Upper lobe of right lung (tissue), 1 donor: ENCODE data around the gene CNTNAP2. TPM values are rescaled to one million over a fixed set of nuclear protein-coding genes. Genes with fewer than 3 reads are reported as not detected.

Experiments
- ATAC-seq: fragments of 200-7000 bp; cut with Tn5 transposase; one replicate; pipeline ENCODE4 v1.9.1; 2020; ENCODE audit warnings: mild to moderate bottlenecking, moderate library complexity
- DNase-seq: peaks from one replicate; pipeline ENCODE4 v3.0.0-alpha.2; 2020
- H3K27ac ChIP-seq: fragments of 200-600 bp; one replicate; pipeline ENCODE4 v1.8.0; 2022
- H3K27me3 ChIP-seq: fragments of 200-600 bp; one replicate; pipeline ENCODE4 v1.8.0; 2022; ENCODE audit warnings: mild to moderate bottlenecking
- H3K36me3 ChIP-seq: fragments of 200-600 bp; one replicate; pipeline ENCODE4 v1.8.0; 2022
- H3K4me1 ChIP-seq: fragments of 200-600 bp; one replicate; pipeline ENCODE4 v1.8.0; 2022
- H3K4me3 ChIP-seq: fragments of 200-600 bp; one replicate; pipeline ENCODE4 v1.8.0; 2022; ENCODE audit warnings: mild to moderate bottlenecking
- H3K9me3 ChIP-seq: fragments of 200-600 bp; one replicate; pipeline ENCODE4 v1.8.0; 2022
- CTCF ChIP-seq: fragments of 200-600 bp; IDR thresholded peaks from one replicate; pipeline ENCODE4 v1.8.0; 2022; ENCODE audit warnings: antibody characterized with exemption
- intact Hi-C: fragments of 100-400 bp; cut with DNase I; formaldehyde crosslinking; loops from one replicate; pipeline ENCODE4 v1.11.0; 2022
- total RNA-seq: library from RNA; stranded (reverse); fragmentation: NEBNext Ultra II Directional; extraction: Animal tissue kit (Norgen Biotek cat#: 25700); gene quantifications from one replicate; pipeline ENCODE4 v1.2.1, GENCODE V29; 2021
- donor health status: DM: no; HTN: yes; CAD: no; lungs with severe emphysema.

The CNTNAP2 gene
- total RNA-seq, 1 donor from 2014 or later: 0.41 TPM

GRCh38 chr7:147452816-147453215 is 1336.2 kb downstream of the CNTNAP2 start:
- no peak for TF ChIP-seq CTCF
- no peaks in the 10 kb centered on the region for H3K36me3 ChIP-seq
- H3K27ac ChIP-seq: no peak overlapping the region
- H3K4me1 ChIP-seq: no peaks in the 10 kb centered on the region
- intact Hi-C loops: no loop called here
- DNase-seq (no peak), ATAC-seq (no peak)
- no peaks in the 10 kb centered on the region for H3K9me3 ChIP-seq
- no peak overlapping the region for H3K4me3 ChIP-seq
- H3K27me3 ChIP-seq: no peaks in the 10 kb centered on the region

GRCh38 chr7:147465223-147465622 is 1348.6 kb downstream of the CNTNAP2 start:
- Histone ChIP-seq H3K4me1 (no peaks in the 10 kb centered on the region), H3K4me3 (no peak overlapping the region), H3K27me3 (no peaks in the 10 kb centered on the region), H3K27ac (no peak overlapping the region), H3K9me3 (no peaks in the 10 kb centered on the region), H3K36me3 (no peaks in the 10 kb centered on the region)
- ATAC-seq (no peak), DNase-seq (no peak)
- intact Hi-C loops: no loop called here
- TF ChIP-seq CTCF: no peak

- no peak for TF ChIP-seq CTCF
- DNase-seq (no peak), ATAC-seq (no peak)
- Histone ChIP-seq H3K9me3 (peaks cover 4% of the 10 kb centered on the region), H3K4me3 (no peak overlapping the region), H3K27me3 (no peaks in the 10 kb centered on the region), H3K36me3 (no peaks in the 10 kb centered on the region), H3K4me1 (no peaks in the 10 kb centered on the region), H3K27ac (no peak overlapping the region)
- intact Hi-C loops: no loop called here
These were observed 1356.0 kb downstream of the CNTNAP2 start for GRCh38 chr7:147472556-147472955.

- ATAC-seq (no peak), DNase-seq (no peak)
- intact Hi-C loops: no loop called here
- no peaks in the 10 kb centered on the region for H3K36me3 ChIP-seq
- H3K9me3 ChIP-seq: peaks cover 4% of the 10 kb centered on the region
- no peak overlapping the region for H3K4me3 ChIP-seq
- no peak overlapping the region for H3K27ac ChIP-seq
- no peak for TF ChIP-seq CTCF
- no peaks in the 10 kb centered on the region for H3K27me3 ChIP-seq
- no peaks in the 10 kb centered on the region for H3K4me1 ChIP-seq
These were observed 1358.3 kb downstream of the CNTNAP2 start for GRCh38 chr7:147474862-147475261.

GRCh38 chr7:147477526-147477925 is 1360.9 kb downstream of the CNTNAP2 start:
- peaks cover 4% of the 10 kb centered on the region for H3K9me3 ChIP-seq
- H3K27me3 ChIP-seq: no peaks in the 10 kb centered on the region
- ATAC-seq (no peak), DNase-seq (no peak)
- no peaks in the 10 kb centered on the region for H3K36me3 ChIP-seq
- TF ChIP-seq CTCF: no peak
- H3K27ac ChIP-seq: no peak overlapping the region
- no peak overlapping the region for H3K4me3 ChIP-seq
- H3K4me1 ChIP-seq: no peaks in the 10 kb centered on the region
- intact Hi-C loops: no loop called here

- no peaks in the 10 kb centered on the region for H3K9me3 ChIP-seq
- DNase-seq: no peak
These were observed 1362.2 kb downstream of the CNTNAP2 start for GRCh38 chr7:147478796-147479195.

More at GRCh38 chr7:147478796-147479195, 1362.2 kb downstream of the CNTNAP2 start:
- no peak overlapping the region for H3K4me3 ChIP-seq
- intact Hi-C loops: no loop called here
- TF ChIP-seq CTCF: no peak
- H3K36me3 ChIP-seq: no peaks in the 10 kb centered on the region
- no peaks in the 10 kb centered on the region for H3K27me3 ChIP-seq
- H3K27ac ChIP-seq: no peak overlapping the region
- no peaks in the 10 kb centered on the region for H3K4me1 ChIP-seq
- no peak for ATAC-seq
